Measurements from ENCODE around the gene RGS6.

RGS6 gene

DNA sequence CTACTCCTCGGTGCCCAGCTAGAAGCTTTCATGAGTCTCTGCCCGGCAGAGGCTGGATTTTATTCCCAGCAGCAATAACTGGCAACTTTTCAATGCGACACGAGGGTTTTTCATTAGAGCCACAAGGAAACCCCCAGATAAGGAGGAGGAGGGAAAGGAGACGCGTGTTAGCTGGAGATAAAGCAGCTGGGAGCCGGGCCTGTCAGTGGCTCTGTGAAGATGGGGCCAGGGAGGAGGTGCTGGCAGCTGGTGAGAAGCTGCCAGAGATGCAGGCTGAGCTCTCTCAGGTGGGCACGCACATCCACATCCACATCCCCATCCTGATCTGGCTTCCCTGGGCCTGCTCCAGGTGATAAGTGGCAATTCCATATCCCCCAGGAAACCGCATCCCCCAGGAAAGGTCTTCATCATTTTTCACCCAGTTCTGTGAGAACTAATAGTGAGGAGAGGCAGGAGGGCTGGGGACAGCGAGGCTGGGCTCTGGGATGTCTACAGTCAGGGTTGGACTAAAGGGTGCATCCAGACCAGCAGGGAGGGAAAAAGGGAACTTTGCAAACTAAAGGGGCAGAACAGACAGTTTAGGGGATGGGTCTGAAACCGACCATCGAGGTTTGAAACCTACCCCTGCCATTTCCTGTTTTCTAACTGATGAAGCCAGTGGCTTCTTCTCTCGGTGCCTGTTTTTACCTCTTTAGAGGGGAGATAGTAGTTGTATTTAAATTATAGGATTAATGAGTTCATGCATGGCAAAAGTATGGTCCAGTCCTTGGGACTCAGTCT lies 548.4 kb downstream of the RGS6 start:
- H3K27ac ChIP-seq = no peak overlapping the region
- no peak for TF ChIP-seq ZFX (IDR thresholded peaks at IDR 0.05)
- TF ChIP-seq, protein P1, sequence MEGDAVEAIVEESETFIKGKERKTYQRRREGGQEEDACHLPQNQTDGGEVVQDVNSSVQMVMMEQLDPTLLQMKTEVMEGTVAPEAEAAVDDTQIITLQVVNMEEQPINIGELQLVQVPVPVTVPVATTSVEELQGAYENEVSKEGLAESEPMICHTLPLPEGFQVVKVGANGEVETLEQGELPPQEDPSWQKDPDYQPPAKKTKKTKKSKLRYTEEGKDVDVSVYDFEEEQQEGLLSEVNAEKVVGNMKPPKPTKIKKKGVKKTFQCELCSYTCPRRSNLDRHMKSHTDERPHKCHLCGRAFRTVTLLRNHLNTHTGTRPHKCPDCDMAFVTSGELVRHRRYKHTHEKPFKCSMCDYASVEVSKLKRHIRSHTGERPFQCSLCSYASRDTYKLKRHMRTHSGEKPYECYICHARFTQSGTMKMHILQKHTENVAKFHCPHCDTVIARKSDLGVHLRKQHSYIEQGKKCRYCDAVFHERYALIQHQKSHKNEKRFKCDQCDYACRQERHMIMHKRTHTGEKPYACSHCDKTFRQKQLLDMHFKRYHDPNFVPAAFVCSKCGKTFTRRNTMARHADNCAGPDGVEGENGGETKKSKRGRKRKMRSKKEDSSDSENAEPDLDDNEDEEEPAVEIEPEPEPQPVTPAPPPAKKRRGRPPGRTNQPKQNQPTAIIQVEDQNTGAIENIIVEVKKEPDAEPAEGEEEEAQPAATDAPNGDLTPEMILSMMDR (conservative IDR thresholded peaks at IDR 0.05) = no peak

DNA sequence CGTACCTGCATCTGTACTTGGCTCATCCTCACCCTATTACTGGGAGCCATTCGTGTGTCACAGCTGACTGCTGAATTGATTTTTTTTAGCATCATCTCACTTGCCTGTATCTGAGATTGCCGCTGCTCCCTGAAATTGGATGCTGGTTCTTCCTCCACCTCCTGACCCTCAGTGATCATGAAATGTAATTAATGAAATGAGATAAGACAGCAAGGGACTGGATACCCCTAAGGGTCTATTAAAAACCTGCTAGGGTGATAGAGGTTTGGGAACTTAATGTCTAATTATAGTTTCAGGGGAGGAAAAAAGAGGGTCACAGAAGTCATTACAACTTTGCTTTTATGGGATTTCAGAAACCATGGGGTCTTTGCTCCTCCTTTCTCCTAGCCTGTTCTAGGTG lies 551.1 kb downstream of the RGS6 start:
- H3K27ac ChIP-seq = no peak overlapping the region
- TF ChIP-seq ZFX (IDR thresholded peaks at IDR 0.05) = no peak
- TF ChIP-seq, protein P1 (conservative IDR thresholded peaks at IDR 0.05) = no peak

DNA sequence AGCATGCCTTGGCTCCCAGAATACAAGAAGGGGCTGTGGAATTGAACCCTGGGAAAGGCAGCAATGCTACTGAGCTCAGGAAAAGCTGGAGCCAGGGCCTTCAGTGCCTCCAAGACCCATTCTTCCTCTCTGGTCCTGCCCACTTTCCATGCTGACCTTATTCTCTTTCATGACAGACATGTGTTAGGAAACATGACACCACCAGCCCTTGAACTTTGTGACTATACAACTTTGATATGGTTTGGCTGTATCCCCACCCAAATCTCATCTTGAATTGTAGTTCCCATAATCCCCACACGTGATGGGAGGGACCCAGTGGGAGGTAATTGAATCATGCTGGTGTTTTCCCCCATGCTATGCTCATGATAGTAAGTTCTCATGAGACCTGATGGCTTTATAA lies 553.5 kb downstream of the RGS6 start:
- H3K27ac ChIP-seq = no peak overlapping the region
- no peak for TF ChIP-seq ZFX (IDR thresholded peaks at IDR 0.05)
- TF ChIP-seq, protein P1 (conservative IDR thresholded peaks at IDR 0.05) = no peak

DNA sequence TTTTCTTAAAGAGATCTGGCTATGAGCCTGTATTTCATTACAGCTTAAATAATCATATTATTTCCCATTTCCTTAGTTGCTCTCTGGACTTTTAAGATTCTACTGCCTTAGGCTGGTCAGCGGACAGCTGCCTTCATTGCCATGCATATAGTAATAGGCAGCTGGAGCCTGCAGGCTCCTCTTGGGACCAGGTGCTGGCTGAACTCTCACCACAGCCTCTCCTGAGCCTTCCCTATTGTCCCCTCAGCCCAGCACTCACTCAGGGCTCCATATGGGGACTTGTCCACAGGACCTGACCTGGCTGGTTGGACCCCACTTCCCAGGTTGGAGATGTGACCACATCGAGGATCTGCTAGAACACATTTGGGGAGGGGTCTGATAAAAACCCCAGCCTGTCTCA lies 556.3 kb downstream of the RGS6 start:
- H3K27ac ChIP-seq = no peak overlapping the region
- no peak for TF ChIP-seq ZFX (IDR thresholded peaks at IDR 0.05)
- TF ChIP-seq, protein P1 (conservative IDR thresholded peaks at IDR 0.05) = no peak

DNA sequence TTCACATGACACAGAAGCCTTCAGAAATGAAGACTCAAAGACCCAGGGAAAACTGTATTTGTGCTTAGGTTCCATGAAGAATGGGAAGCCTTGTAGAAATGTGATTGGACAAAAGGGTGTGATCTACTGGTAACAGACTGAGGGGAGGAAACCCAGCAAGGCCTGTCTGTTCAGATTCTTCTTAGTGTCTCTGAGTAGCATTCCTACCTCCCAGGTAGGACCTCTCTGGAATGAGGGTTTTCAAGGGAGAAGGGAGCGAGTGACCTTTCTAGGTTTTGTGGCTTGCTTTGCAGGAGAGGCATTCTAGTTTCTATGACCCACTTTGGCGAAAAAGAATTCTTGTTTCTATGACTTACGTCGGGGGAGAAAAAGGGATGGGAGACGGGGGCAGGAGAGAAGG lies 560.0 kb downstream of the RGS6 start:
- no peak for TF ChIP-seq ZFX (IDR thresholded peaks at IDR 0.05)
- TF ChIP-seq, protein P1 (conservative IDR thresholded peaks at IDR 0.05) = no peak

DNA sequence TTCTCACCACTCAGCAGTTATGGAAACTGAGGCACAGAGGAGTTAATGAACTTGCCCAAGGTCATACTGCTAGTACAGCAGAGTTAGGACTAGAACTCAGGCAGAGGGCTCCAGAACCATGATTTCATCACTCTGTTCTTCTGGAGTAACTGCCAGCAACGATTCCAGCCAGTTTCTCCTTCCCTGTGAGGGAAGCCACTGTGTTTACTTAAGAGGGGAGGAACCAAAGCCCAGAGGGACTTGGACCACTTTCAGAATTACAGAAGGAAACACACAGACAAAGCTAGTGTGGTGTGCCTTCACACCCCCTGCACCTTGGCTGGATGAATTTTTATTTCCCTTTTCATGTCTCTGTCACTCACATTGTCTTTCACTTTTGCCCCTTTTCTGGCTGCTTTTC lies 563.4 kb downstream of the RGS6 start:
- H3K27ac ChIP-seq = no peak overlapping the region; the same call in 1 of the 2 replicates

More for the DNA sequence above, 560.0 kb downstream of the RGS6 start:
- H3K27ac ChIP-seq = no peak overlapping the region

DNA sequence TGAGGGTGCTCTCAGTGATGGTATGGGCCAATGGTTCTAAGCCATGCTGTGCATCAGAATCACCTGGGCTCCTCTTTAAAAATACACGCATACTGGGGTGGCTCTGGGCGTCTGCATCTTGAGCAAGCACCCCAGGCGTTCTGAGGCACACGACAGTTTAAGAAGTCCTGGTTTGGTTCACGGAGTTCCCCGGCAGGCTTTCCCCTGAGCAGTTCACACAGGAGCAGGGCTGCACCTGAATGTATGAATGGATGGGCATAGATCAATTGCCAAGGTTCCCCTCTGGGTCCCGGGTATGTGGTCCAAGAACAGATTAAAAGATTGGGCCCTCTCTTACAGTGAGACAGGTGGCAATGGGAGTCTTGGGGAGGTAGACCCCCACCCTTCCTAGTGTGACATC lies 566.4 kb downstream of the RGS6 start:
- no peak for TF ChIP-seq ZFX (IDR thresholded peaks at IDR 0.05)
- TF ChIP-seq, protein P1 (conservative IDR thresholded peaks at IDR 0.05) = no peak
- no peak overlapping the region for H3K27ac ChIP-seq

More for the DNA sequence above, 563.4 kb downstream of the RGS6 start:
- TF ChIP-seq ZFX (IDR thresholded peaks at IDR 0.05) = no peak
- TF ChIP-seq, protein P1 (conservative IDR thresholded peaks at IDR 0.05) = no peak
